RWPE2 (cell line): Measurements from ENCODE around the gene IL1R2.

Experiments used
- ATAC-seq: fragments of 200-7000 bp; cut with Tn5 transposase; 3 replicates; pipeline ENCODE4 v1.9.1; 2021; ENCODE audit warnings: low read depth
- DNase-seq: peaks from one replicate; pipeline ENCODE4 v3.0.0-alpha.2; 2020; ENCODE audit warnings: low spot score
- H3K27ac ChIP-seq: fragments of 450-650 bp; 2 replicates; pipeline ENCODE4 v1.5.1; 2017; ENCODE audit warnings: mild to moderate bottlenecking; ENCODE audit not compliant: poor library complexity, severe bottlenecking
- H3K27me3 ChIP-seq: fragments of 250-450 bp; sonication (Bioruptor Pico); 2 replicates; pipeline ENCODE4 v1.5.1; 2021; ENCODE audit warnings: mild to moderate bottlenecking, moderate library complexity; ENCODE audit not compliant: insufficient read depth, poor library complexity, severe bottlenecking
- H3K36me3 ChIP-seq: fragments of 250-450 bp; sonication (Bioruptor Pico); 2 replicates; pipeline ENCODE4 v1.5.1; 2020; ENCODE audit warnings: low read depth, mild to moderate bottlenecking, moderate library complexity
- H3K4me1 ChIP-seq: fragments of 250-450 bp; sonication (Bioruptor Pico); 2 replicates; pipeline ENCODE4 v1.5.1; 2021; ENCODE audit warnings: mild to moderate bottlenecking, moderate library complexity; ENCODE audit not compliant: insufficient read depth, poor library complexity, severe bottlenecking
- H3K4me3 ChIP-seq: fragments of 250-450 bp; sonication (Bioruptor Pico); 2 replicates; pipeline ENCODE4 v1.5.1; 2021; ENCODE audit warnings: mild to moderate bottlenecking, moderate library complexity; ENCODE audit not compliant: severe bottlenecking
- H3K9me3 ChIP-seq: fragments of 250-450 bp; sonication (Bioruptor Pico); 2 replicates; pipeline ENCODE4 v1.5.1; 2021; ENCODE audit warnings: mild to moderate bottlenecking, moderate library complexity; ENCODE audit not compliant: severe bottlenecking
- TF ChIP-seq, protein P1 (sequence below): fragments of 450-650 bp; IDR thresholded peaks from one replicate; pipeline ENCODE4 v1.5.1; 2017; ENCODE audit warnings: mild to moderate bottlenecking, moderate library complexity; ENCODE audit not compliant: poor library complexity, severe bottlenecking

The IL1R2 gene

GRCh38 chr2:102040229-102040628 is 48.5 kb downstream of the IL1R2 start:
- TF ChIP-seq, protein P1, sequence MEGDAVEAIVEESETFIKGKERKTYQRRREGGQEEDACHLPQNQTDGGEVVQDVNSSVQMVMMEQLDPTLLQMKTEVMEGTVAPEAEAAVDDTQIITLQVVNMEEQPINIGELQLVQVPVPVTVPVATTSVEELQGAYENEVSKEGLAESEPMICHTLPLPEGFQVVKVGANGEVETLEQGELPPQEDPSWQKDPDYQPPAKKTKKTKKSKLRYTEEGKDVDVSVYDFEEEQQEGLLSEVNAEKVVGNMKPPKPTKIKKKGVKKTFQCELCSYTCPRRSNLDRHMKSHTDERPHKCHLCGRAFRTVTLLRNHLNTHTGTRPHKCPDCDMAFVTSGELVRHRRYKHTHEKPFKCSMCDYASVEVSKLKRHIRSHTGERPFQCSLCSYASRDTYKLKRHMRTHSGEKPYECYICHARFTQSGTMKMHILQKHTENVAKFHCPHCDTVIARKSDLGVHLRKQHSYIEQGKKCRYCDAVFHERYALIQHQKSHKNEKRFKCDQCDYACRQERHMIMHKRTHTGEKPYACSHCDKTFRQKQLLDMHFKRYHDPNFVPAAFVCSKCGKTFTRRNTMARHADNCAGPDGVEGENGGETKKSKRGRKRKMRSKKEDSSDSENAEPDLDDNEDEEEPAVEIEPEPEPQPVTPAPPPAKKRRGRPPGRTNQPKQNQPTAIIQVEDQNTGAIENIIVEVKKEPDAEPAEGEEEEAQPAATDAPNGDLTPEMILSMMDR: no peak
- Histone ChIP-seq H3K9me3 (no peaks in the 10 kb centered on the region), H3K4me3 (no peak overlapping the region), H3K27me3 (no peaks in the 10 kb centered on the region), H3K4me1 (no peaks in the 10 kb centered on the region), H3K36me3 (no peaks in the 10 kb centered on the region), H3K27ac (no peak overlapping the region)
- no peak for ATAC-seq
- no peak for DNase-seq

DNA sequence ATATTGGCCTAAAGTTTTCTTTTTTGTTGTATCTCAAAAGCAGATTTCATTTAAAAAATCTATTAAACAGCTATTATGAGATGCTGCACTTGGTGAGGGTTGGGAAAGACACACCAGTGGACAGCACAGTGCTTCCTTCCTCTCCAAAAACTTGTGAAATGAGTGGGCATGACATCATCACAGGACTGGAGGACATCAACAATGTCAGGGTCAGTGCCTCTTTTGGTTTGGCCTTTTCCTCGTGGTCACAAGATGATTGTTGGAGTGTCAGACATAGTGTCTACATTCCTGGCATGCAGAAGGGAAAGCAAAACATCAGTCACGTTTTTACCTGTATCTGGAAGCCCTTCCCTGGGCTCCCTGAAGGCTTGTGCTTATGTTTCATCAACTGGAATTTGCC is 49.6 kb downstream of the IL1R2 start:
- Histone ChIP-seq H3K4me1 (no peaks in the 10 kb centered on the region), H3K27ac (no peak overlapping the region), H3K27me3 (no peaks in the 10 kb centered on the region), H3K9me3 (no peaks in the 10 kb centered on the region), H3K4me3 (no peak overlapping the region), H3K36me3 (no peaks in the 10 kb centered on the region)
- ATAC-seq: no peak
- DNase-seq: no peak
- TF ChIP-seq, protein P1: no peak

- H3K9me3 ChIP-seq: no peaks in the 10 kb centered on the region
- no peak for ATAC-seq
- TF ChIP-seq, protein P1: no peak
- no peak overlapping the region for H3K4me3 ChIP-seq
- no peak for DNase-seq
- H3K27ac ChIP-seq: no peak overlapping the region
- no peaks in the 10 kb centered on the region for H3K4me1 ChIP-seq
- H3K36me3 ChIP-seq: no peaks in the 10 kb centered on the region
- H3K27me3 ChIP-seq: no peaks in the 10 kb centered on the region
Measured at GRCh38 chr2:102042196-102043081, 50.7 kb downstream of the IL1R2 start.

GRCh38 chr2:102043560-102043959 is 51.8 kb downstream of the IL1R2 start:
- H3K9me3 ChIP-seq: no peaks in the 10 kb centered on the region
- ATAC-seq: no peak
- H3K36me3 ChIP-seq: no peaks in the 10 kb centered on the region
- H3K4me1 ChIP-seq: no peaks in the 10 kb centered on the region
- no peak overlapping the region for H3K27ac ChIP-seq
- no peak for DNase-seq
- H3K4me3 ChIP-seq: no peak overlapping the region
- TF ChIP-seq, protein P1: no peak
- no peaks in the 10 kb centered on the region for H3K27me3 ChIP-seq
